Stimulated activated CD4-positive, alpha-beta T cell treated with anti-CD3 and anti-CD28 coated beads, Interleukin-4, amount 100 ng/mL, for 48 hours (primary cell): ENCODE data around the gene CHMP2A.
"Not testable (repeated sequence)": the region's sequence is repeated elsewhere in the genome, so short reads cannot be mapped to it uniquely, and the experiment has no call there.

Experiments used
- DNase-seq, 2 donors: peaks; one replicate each; pipeline ENCODE4 v3.0.0-alpha.2; 2020; ENCODE audit warnings: low read depth in 2 of 2

CHMP2A gene

GRCh38 chr19:58511353-58512208 is 43.3 kb downstream of the CHMP2A start, which contains the start of gene SLC27A5:
Gene SLC27A5, minus strand, starts transcription at chr19:58511992. Its CDS starts 37 bp downstream, at chr19:58511955.
- no peak for DNase-seq

- DNase-seq, result no peak
Measured at GRCh38 chr19:58510084-58510862, 44.6 kb downstream of the CHMP2A start.

GRCh38 chr19:58509731-58510083 is 45.2 kb downstream of the CHMP2A start:
- no peak for DNase-seq

DNA sequence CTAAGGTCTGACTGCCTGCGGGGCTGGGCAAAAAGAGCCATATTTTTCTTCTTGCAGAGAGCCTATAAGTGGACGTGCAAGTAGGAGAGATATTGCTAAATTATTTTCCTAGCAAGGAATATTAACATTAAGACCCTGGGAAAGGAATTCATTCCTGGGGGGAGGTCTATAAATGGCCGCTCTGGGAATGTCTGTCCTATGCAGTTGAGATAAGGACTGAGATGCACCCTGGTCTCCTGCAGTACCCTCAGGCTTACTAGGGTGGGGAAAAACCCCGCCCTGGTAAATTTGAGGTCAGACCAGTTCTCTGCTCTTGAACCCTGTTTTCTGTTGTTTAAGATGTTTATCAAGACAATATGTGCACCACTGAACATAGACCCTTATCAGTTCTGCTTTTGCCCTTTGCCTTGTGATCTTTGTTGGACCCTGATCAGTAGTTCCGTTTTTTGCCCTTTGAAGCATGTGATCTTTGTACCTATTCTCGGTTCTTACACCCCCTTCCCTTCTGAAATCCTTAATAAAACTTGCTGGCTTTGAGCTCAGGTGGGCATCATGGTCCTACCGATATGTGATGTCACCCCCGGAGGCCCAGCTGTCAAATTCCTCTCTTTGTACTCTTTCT is 47.2 kb downstream of the CHMP2A start:
- not testable (repeated sequence) for DNase-seq
